Tibial nerve (tissue), 4 donors: ENCODE results near the gene ARL5C. TPM values are rescaled to one million over a fixed set of nuclear protein-coding genes. Genes with fewer than 3 reads are reported as not detected.

Source experiments
- DNase-seq, 2 donors: peaks; one replicate each; pipeline ENCODE4 v3.0.0-alpha.2; 2019; ENCODE audit warnings: low spot score in 2 of 2
- H3K27ac ChIP-seq, 4 donors: fragments of 200-600 bp; sonication (generic) in 3 of 4; one replicate each; pipeline ENCODE4 v1.5.1; 2017 to 2019; ENCODE audit warnings: mild to moderate bottlenecking in 1 of 4
- H3K27me3 ChIP-seq, 2 donors: fragments of 200-600 bp; sonication (generic) in 1 of 2; one replicate each; pipeline versions ENCODE4 v1.5.1 to v1.6.0; 2017 to 2019
- H3K36me3 ChIP-seq, 3 donors: fragments of 200-600 bp; sonication (generic); one replicate each; pipeline ENCODE4 v1.5.1; 2018 to 2019
- H3K4me1 ChIP-seq, 4 donors: fragments of 200-600 bp; sonication (generic) in 3 of 4; one replicate each; pipeline ENCODE4 v1.5.1; 2017 to 2019
- H3K4me3 ChIP-seq, 4 donors: fragments of 200-600 bp; sonication (generic) in 3 of 4; one replicate each; pipeline ENCODE4 v1.5.1; 2017 to 2019; ENCODE audit warnings: mild to moderate bottlenecking in 1 of 4, moderate library complexity in 1 of 4
- H3K9me3 ChIP-seq, 4 donors: fragments of 200-600 bp; sonication (generic) in 3 of 4; one replicate each; pipeline ENCODE4 v1.5.1; 2017 to 2019
- EP300 ChIP-seq, 2 donors: sonication (generic); formaldehyde crosslinking; IDR thresholded peaks; one replicate each; pipeline ENCODE4 v1.6.1; 2017; ENCODE audit warnings: antibody characterized with exemption in 2 of 2, mild to moderate bottlenecking in 1 of 2
- POLR2A ChIP-seq, 2 donors: fragments of 450-650 bp; IDR thresholded peaks; one replicate each; pipeline ENCODE4 v1.6.1; 2017; ENCODE audit warnings: antibody characterized with exemption in 2 of 2, mild to moderate bottlenecking in 2 of 2, moderate library complexity in 2 of 2
- WGBS, 2 donors: methylation state at CpG; one replicate each; pipeline ENCODE4 v1.1.5; 2018; 5-methylcytosine and 5-hydroxymethylcytosine counted together
- total RNA-seq, 4 donors: library from RNA; depleted of rRNA; stranded (reverse); fragments of >200 nt; gene quantifications; one replicate each; pipeline ENCODE4 v1.1.0, GENCODE V29; 2016
- TF ChIP-seq, protein P1 (sequence below), 5 experiments: fragments of 200-600 bp in 3 of 5; fragments of 450-650 bp in 2 of 5; sonication (generic) in 3 of 5; IDR thresholded peaks; one replicate each; pipeline ENCODE4 v1.5.1; 2016 to 2019; ENCODE audit warnings: antibody characterized with exemption in 5 of 5, mild to moderate bottlenecking in 3 of 5, moderate library complexity in 2 of 5

Gene ARL5C
- total RNA-seq, 4 donors from 2014 or later, result not detected

DNA sequence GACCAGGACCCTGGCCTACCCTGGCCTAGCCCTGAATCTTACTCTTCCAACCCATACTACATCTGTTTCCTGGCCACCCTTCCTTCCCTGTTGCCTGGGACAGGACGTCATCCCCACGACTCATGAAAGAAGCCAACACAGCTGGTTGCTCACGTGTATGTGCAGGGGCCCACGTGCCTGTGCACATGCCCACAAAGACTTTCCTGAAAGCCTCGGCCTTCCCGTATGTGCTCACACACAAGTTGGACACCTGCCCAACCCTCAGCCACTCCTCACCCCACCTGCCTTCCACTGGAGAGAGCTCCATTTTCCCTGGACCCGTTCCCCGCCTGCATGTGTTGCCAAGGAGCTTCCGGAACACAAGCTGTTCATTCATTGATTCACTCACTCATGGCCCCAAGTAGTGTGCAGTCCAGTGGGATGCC is 21.5 kb downstream of the ARL5C start:
- H3K4me3 ChIP-seq, result no peak overlapping the region
- 36 to 39% methylated on average over 9 of the region's 9 CpGs for WGBS, 2 donors
- TF ChIP-seq EP300 (IDR thresholded peaks at IDR 0.05) (peak in 1 of 2 donors; percentile 93), POLR2A (IDR thresholded peaks at IDR 0.05) (no peak)
- TF ChIP-seq, protein P1, sequence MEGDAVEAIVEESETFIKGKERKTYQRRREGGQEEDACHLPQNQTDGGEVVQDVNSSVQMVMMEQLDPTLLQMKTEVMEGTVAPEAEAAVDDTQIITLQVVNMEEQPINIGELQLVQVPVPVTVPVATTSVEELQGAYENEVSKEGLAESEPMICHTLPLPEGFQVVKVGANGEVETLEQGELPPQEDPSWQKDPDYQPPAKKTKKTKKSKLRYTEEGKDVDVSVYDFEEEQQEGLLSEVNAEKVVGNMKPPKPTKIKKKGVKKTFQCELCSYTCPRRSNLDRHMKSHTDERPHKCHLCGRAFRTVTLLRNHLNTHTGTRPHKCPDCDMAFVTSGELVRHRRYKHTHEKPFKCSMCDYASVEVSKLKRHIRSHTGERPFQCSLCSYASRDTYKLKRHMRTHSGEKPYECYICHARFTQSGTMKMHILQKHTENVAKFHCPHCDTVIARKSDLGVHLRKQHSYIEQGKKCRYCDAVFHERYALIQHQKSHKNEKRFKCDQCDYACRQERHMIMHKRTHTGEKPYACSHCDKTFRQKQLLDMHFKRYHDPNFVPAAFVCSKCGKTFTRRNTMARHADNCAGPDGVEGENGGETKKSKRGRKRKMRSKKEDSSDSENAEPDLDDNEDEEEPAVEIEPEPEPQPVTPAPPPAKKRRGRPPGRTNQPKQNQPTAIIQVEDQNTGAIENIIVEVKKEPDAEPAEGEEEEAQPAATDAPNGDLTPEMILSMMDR (IDR thresholded peaks at IDR 0.05), result no peak
- no peaks in the 10 kb centered on the region for H3K36me3 ChIP-seq
- peaks cover 0 to 31% (median 5%) of the 10 kb centered on the region in 4 donors for H3K4me1 ChIP-seq
- peaks cover 0 to 3% (median 0%) of the 10 kb centered on the region in 4 donors for H3K9me3 ChIP-seq
- no peaks in the 10 kb centered on the region for H3K27me3 ChIP-seq
- DNase-seq, result peak; percentile 94 to 97
- H3K27ac ChIP-seq, result peak overlapping the region; percentile 45 to 87 (median 56)

DNA sequence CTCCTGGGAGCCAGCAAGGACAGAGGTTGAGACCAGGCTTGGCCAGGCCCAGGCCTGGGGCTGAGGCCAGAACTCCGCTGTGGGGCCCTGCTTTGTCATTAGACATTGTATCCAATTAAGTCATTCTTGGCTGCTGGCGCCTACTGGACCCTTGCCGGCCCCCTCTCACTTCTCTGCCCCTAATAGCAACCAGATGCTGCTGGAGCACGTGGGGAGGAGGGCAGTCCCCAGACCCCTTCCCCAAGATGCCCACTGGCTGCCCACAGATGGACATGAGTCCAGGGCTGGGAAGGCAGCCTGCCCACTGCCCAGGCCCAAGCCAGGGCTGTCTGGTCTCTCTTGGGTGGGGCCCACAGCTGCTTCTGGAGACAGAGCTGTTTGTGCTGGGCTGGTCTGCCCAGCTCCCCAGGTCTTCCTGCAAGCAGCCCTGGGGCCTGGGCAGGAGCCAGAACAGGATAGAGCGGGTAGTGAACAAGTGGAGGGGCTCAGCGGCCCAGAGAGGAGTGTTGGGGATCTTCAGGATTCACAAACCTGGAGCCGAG is 22.3 kb downstream of the ARL5C start:
- peaks cover 0 to 31% (median 5%) of the 10 kb centered on the region in 4 donors for H3K4me1 ChIP-seq
- no peaks in the 10 kb centered on the region for H3K36me3 ChIP-seq
- no peak overlapping the region for H3K4me3 ChIP-seq
- no peaks in the 10 kb centered on the region for H3K27me3 ChIP-seq
- peaks cover 0 to 3% (median 0%) of the 10 kb centered on the region in 4 donors for H3K9me3 ChIP-seq
- peak; percentile 52 to 70 for DNase-seq
- WGBS, 2 donors, result 52 to 58% methylated on average over 7 of the region's 7 CpGs
- H3K27ac ChIP-seq, result peak overlapping the region; percentile 45 to 87 (median 62)
- TF ChIP-seq POLR2A (IDR thresholded peaks at IDR 0.05) (no peak), EP300 (IDR thresholded peaks at IDR 0.05) (peak in 1 of 2 donors; percentile 55)
- TF ChIP-seq, protein P1 (IDR thresholded peaks at IDR 0.05), result no peak

GRCh38 chr17:39141915-39142664 is 23.9 kb downstream of the ARL5C start:
- no peak overlapping the region for H3K27ac ChIP-seq
- no peak overlapping the region for H3K4me3 ChIP-seq
- peaks cover 0 to 25% (median 2%) of the 10 kb centered on the region in 4 donors for H3K4me1 ChIP-seq
- H3K36me3 ChIP-seq, result no peaks in the 10 kb centered on the region
- WGBS, 2 donors, result 88% methylated on average over 11 of the region's 11 CpGs
- DNase-seq, result no peak
- no peak for TF ChIP-seq EP300 (IDR thresholded peaks at IDR 0.05)
- TF ChIP-seq, protein P1 (IDR thresholded peaks at IDR 0.05), result no peak
- no peak for TF ChIP-seq POLR2A (IDR thresholded peaks at IDR 0.05)
- no peaks in the 10 kb centered on the region for H3K27me3 ChIP-seq
- H3K9me3 ChIP-seq, result peaks cover 0 to 3% (median 0%) of the 10 kb centered on the region in 4 donors

DNA sequence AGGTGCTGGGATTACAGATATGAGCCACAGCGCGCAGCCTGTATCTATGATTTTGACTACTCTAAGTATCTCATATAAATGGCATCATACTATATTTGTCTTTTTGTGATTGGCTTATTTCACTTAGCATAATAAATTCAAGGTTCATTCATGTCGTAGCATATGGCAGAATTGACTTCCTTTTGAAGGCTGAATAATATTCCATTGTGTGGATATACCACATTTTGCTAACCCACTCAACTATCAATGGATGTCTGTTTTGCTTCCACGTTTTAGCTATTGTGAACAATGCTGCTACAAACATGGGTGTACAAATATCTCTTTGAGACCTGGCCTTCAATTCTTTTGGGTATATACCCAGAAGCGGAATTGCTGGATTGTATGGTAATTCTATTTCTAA is 24.7 kb downstream of the ARL5C start:
- Histone ChIP-seq H3K27me3 (no peaks in the 10 kb centered on the region), H3K36me3 (no peaks in the 10 kb centered on the region), H3K9me3 (peaks cover 0 to 3% (median 0%) of the 10 kb centered on the region in 4 donors), H3K4me1 (peaks cover 0 to 24% (median 2%) of the 10 kb centered on the region in 4 donors), H3K4me3 (no peak overlapping the region), H3K27ac (no peak overlapping the region)
- 88 to 90% methylated on average over 5 of the region's 5 CpGs for WGBS, 2 donors
- no peak for DNase-seq
- TF ChIP-seq EP300 (IDR thresholded peaks at IDR 0.05), result no peak
- TF ChIP-seq, protein P1 (IDR thresholded peaks at IDR 0.05), result no peak
- no peak for TF ChIP-seq POLR2A (IDR thresholded peaks at IDR 0.05)

DNA sequence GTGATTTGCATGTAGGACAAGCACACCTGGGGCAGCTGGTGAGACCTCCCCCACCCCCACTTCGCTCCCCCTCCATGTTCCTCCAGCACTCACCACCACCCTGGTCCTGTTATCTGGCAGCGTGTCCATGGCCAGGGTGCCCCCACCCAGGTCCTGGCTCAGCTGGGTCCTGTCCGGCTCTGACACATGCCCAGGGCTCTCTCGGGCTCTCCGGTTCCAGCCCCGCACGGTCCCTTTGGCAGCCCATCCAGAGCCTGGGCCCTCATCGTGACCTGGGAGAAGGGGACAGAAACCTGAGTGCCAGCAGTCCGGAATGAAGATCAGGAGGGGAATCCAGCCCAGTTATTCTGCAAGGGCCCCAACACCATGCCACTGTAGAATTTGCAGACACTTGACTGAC is 26.4 kb downstream of the ARL5C start:
- Histone ChIP-seq H3K27ac (no peak overlapping the region), H3K36me3 (no peaks in the 10 kb centered on the region), H3K4me1 (peaks cover 0 to 16% (median 2%) of the 10 kb centered on the region in 4 donors), H3K4me3 (no peak overlapping the region), H3K9me3 (peaks cover 0 to 3% (median 0%) of the 10 kb centered on the region in 4 donors), H3K27me3 (no peaks in the 10 kb centered on the region)
- WGBS, 2 donors, result 88 to 94% methylated on average over 9 of the region's 9 CpGs
- DNase-seq, result no peak
- TF ChIP-seq POLR2A (IDR thresholded peaks at IDR 0.05) (no peak), EP300 (IDR thresholded peaks at IDR 0.05) (no peak)
- TF ChIP-seq, protein P1 (IDR thresholded peaks at IDR 0.05), result no peak
